Activated naive CD4-positive, alpha-beta T cell treated with anti-CD3 and anti-CD28 coated beads, Interleukin-2, amount 50 U/mL, for 24 hours (primary cell): Measurements from ENCODE around the gene OPTC.

Experiments
- H3K27ac Mint-ChIP-seq: one replicate; pipeline ENCODE4 v1.8.0; 2021; ENCODE audit warnings: mild to moderate bottlenecking, mixed read lengths
- H3K27me3 Mint-ChIP-seq: one replicate; pipeline ENCODE4 v1.8.0; 2021; ENCODE audit warnings: mixed read lengths
- H3K36me3 Mint-ChIP-seq: one replicate; pipeline ENCODE4 v1.8.0; 2021; ENCODE audit warnings: mixed read lengths
- H3K4me1 Mint-ChIP-seq: one replicate; pipeline ENCODE4 v1.8.0; 2021; ENCODE audit warnings: mixed read lengths
- H3K4me3 Mint-ChIP-seq: one replicate; pipeline ENCODE4 v1.8.0; 2021; ENCODE audit warnings: mild to moderate bottlenecking, mixed read lengths
- H3K9me3 Mint-ChIP-seq: one replicate; pipeline ENCODE4 v1.8.0; 2021; ENCODE audit warnings: mixed read lengths

OPTC gene

GRCh38 chr1:203524824-203525223, 30.9 kb downstream of the OPTC start:
- no peak overlapping the region for H3K4me3 Mint-ChIP-seq
- H3K9me3 Mint-ChIP-seq = no peaks in the 10 kb centered on the region
- H3K36me3 Mint-ChIP-seq = no peaks in the 10 kb centered on the region
- no peak overlapping the region for H3K27ac Mint-ChIP-seq
- H3K4me1 Mint-ChIP-seq = peaks cover 9% of the 10 kb centered on the region
- H3K27me3 Mint-ChIP-seq = no peaks in the 10 kb centered on the region

- Mint-ChIP-seq H3K4me3 (no peak overlapping the region), H3K4me1 (peaks cover 13% of the 10 kb centered on the region), H3K9me3 (no peaks in the 10 kb centered on the region), H3K36me3 (no peaks in the 10 kb centered on the region), H3K27ac (no peak overlapping the region), H3K27me3 (no peaks in the 10 kb centered on the region)
Observed at GRCh38 chr1:203525685-203526084, 31.7 kb downstream of the OPTC start.

GRCh38 chr1:203526130-203526529, 32.2 kb downstream of the OPTC start:
- Mint-ChIP-seq H3K9me3 (no peaks in the 10 kb centered on the region), H3K4me3 (no peak overlapping the region)

GRCh38 chr1:203526572-203526971, 32.6 kb downstream of the OPTC start:
- Mint-ChIP-seq H3K36me3 (no peaks in the 10 kb centered on the region), H3K27me3 (no peaks in the 10 kb centered on the region), H3K4me3 (no peak overlapping the region), H3K9me3 (no peaks in the 10 kb centered on the region), H3K4me1 (peaks cover 13% of the 10 kb centered on the region), H3K27ac (no peak overlapping the region)

More at GRCh38 chr1:203526130-203526529, 32.2 kb downstream of the OPTC start:
- no peaks in the 10 kb centered on the region for H3K27me3 Mint-ChIP-seq
- H3K4me1 Mint-ChIP-seq = peaks cover 13% of the 10 kb centered on the region
- H3K27ac Mint-ChIP-seq = no peak overlapping the region
- H3K36me3 Mint-ChIP-seq = no peaks in the 10 kb centered on the region

GRCh38 chr1:203527013-203527412, 33.1 kb downstream of the OPTC start:
- no peak overlapping the region for H3K27ac Mint-ChIP-seq
- no peaks in the 10 kb centered on the region for H3K36me3 Mint-ChIP-seq
- no peak overlapping the region for H3K4me3 Mint-ChIP-seq
- no peaks in the 10 kb centered on the region for H3K27me3 Mint-ChIP-seq
- peaks cover 13% of the 10 kb centered on the region for H3K4me1 Mint-ChIP-seq
- no peaks in the 10 kb centered on the region for H3K9me3 Mint-ChIP-seq

- Mint-ChIP-seq H3K36me3 (no peaks in the 10 kb centered on the region), H3K27me3 (no peaks in the 10 kb centered on the region), H3K4me3 (no peak overlapping the region), H3K9me3 (no peaks in the 10 kb centered on the region), H3K27ac (no peak overlapping the region), H3K4me1 (peaks cover 13% of the 10 kb centered on the region)
Observed at GRCh38 chr1:203528063-203528462, 34.1 kb downstream of the OPTC start.

- H3K4me3 Mint-ChIP-seq = no peak overlapping the region
- H3K27ac Mint-ChIP-seq = no peak overlapping the region
Observed at GRCh38 chr1:203528976-203529835, 35.3 kb downstream of the OPTC start.

GRCh38 chr1:203531063-203531462, 37.1 kb downstream of the OPTC start:
- H3K4me1 Mint-ChIP-seq = peaks cover 13% of the 10 kb centered on the region
- no peaks in the 10 kb centered on the region for H3K27me3 Mint-ChIP-seq
- no peaks in the 10 kb centered on the region for H3K9me3 Mint-ChIP-seq
- no peak overlapping the region for H3K27ac Mint-ChIP-seq
- no peaks in the 10 kb centered on the region for H3K36me3 Mint-ChIP-seq
- H3K4me3 Mint-ChIP-seq = no peak overlapping the region

More at GRCh38 chr1:203528976-203529835, 35.3 kb downstream of the OPTC start:
- peaks cover 13% of the 10 kb centered on the region for H3K4me1 Mint-ChIP-seq
- no peaks in the 10 kb centered on the region for H3K36me3 Mint-ChIP-seq
- H3K27me3 Mint-ChIP-seq = no peaks in the 10 kb centered on the region
- H3K9me3 Mint-ChIP-seq = no peaks in the 10 kb centered on the region

GRCh38 chr1:203534012-203534411, 40.1 kb downstream of the OPTC start:
- Mint-ChIP-seq H3K9me3 (no peaks in the 10 kb centered on the region), H3K27ac (no peak overlapping the region), H3K27me3 (no peaks in the 10 kb centered on the region), H3K4me3 (no peak overlapping the region), H3K4me1 (peaks cover 8% of the 10 kb centered on the region), H3K36me3 (no peaks in the 10 kb centered on the region)

- H3K27ac Mint-ChIP-seq = no peak overlapping the region
- H3K4me3 Mint-ChIP-seq = no peak overlapping the region
- no peaks in the 10 kb centered on the region for H3K36me3 Mint-ChIP-seq
Observed at GRCh38 chr1:203534526-203534925, 40.6 kb downstream of the OPTC start.

GRCh38 chr1:203536575-203536974, 42.6 kb downstream of the OPTC start:
- no peaks in the 10 kb centered on the region for H3K9me3 Mint-ChIP-seq
- no peaks in the 10 kb centered on the region for H3K27me3 Mint-ChIP-seq
- H3K4me3 Mint-ChIP-seq = no peak overlapping the region
- H3K27ac Mint-ChIP-seq = no peak overlapping the region
- H3K36me3 Mint-ChIP-seq = no peaks in the 10 kb centered on the region
- no peaks in the 10 kb centered on the region for H3K4me1 Mint-ChIP-seq

More at GRCh38 chr1:203534526-203534925, 40.6 kb downstream of the OPTC start:
- Mint-ChIP-seq H3K27me3 (no peaks in the 10 kb centered on the region), H3K4me1 (peaks cover 6% of the 10 kb centered on the region), H3K9me3 (no peaks in the 10 kb centered on the region)

- Mint-ChIP-seq H3K4me1 (no peaks in the 10 kb centered on the region), H3K27me3 (no peaks in the 10 kb centered on the region), H3K27ac (no peak overlapping the region), H3K4me3 (no peak overlapping the region), H3K9me3 (no peaks in the 10 kb centered on the region), H3K36me3 (no peaks in the 10 kb centered on the region)
Observed at GRCh38 chr1:203536980-203537455, 43.1 kb downstream of the OPTC start.

- no peaks in the 10 kb centered on the region for H3K9me3 Mint-ChIP-seq
- H3K4me1 Mint-ChIP-seq = no peaks in the 10 kb centered on the region
- H3K4me3 Mint-ChIP-seq = no peak overlapping the region
- H3K27ac Mint-ChIP-seq = no peak overlapping the region
- no peaks in the 10 kb centered on the region for H3K27me3 Mint-ChIP-seq
- H3K36me3 Mint-ChIP-seq = no peaks in the 10 kb centered on the region
Observed at GRCh38 chr1:203537806-203538464, 44.0 kb downstream of the OPTC start.

- Mint-ChIP-seq H3K27ac (no peak overlapping the region), H3K4me1 (no peaks in the 10 kb centered on the region), H3K27me3 (no peaks in the 10 kb centered on the region), H3K4me3 (no peak overlapping the region), H3K9me3 (no peaks in the 10 kb centered on the region), H3K36me3 (no peaks in the 10 kb centered on the region)
Observed at GRCh38 chr1:203538726-203539125, 44.8 kb downstream of the OPTC start.

- no peaks in the 10 kb centered on the region for H3K27me3 Mint-ChIP-seq
- H3K4me1 Mint-ChIP-seq = no peaks in the 10 kb centered on the region
- no peak overlapping the region for H3K27ac Mint-ChIP-seq
Observed at GRCh38 chr1:203539831-203540546, 46.0 kb downstream of the OPTC start.

GRCh38 chr1:203544485-203544884, 50.5 kb downstream of the OPTC start:
- Mint-ChIP-seq H3K9me3 (no peaks in the 10 kb centered on the region), H3K4me1 (no peaks in the 10 kb centered on the region), H3K27ac (no peak overlapping the region), H3K36me3 (no peaks in the 10 kb centered on the region), H3K4me3 (no peak overlapping the region), H3K27me3 (no peaks in the 10 kb centered on the region)

More at GRCh38 chr1:203539831-203540546, 46.0 kb downstream of the OPTC start:
- H3K4me3 Mint-ChIP-seq = no peak overlapping the region
- H3K36me3 Mint-ChIP-seq = no peaks in the 10 kb centered on the region
- no peaks in the 10 kb centered on the region for H3K9me3 Mint-ChIP-seq
